ENCODE measurements around the gene MX2. TPM values are rescaled to one million over a fixed set of nuclear protein-coding genes. Genes with fewer than 3 reads are reported as not detected.

The MX2 gene
- total and polyA plus RNA-seq, 4 donors, result 0.69 to 4.7 (median 2.2) TPM

DNA sequence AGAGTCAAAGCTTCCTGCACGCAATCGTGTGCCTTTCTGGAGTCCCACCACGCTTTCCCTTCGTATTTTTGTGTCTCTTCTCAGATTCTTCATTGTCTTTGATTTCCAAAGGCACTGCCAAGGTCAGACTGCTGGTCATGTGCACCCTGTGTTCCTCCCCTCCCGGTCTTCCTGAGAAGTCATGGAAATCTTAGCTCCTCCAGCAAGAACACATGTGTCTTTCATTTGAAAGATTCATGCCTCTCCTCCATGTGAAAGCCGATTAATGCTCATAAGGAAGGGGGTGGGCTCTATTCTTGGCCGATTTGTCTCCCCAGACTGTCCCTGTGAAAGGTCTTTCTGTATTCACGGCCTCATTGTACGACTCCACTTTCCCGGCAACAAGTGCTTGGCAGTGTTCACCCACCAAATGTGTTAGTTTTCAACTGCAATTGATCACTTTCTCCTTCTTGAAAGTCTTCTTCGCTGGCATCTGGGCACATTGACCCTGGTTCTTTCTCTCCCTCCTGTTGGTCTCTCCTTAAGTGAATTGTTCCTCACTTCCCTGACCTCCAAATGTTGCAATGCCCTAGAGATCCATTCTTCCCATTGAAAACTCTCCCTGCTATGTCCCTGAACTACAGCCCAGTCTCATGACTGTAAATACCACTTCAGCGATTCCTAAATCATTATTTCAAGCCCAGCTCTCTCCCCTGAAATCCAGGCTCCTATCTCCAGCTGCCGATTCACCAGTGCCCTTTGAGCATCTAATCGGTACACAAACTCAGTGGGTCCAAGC, 25.4 kb downstream of the MX2 start:
- Histone ChIP-seq H3K9ac (ENCODE audit: low read depth in 1 of 2, low read length in 2 of 2) (no peak overlapping the region), H3K27ac (ENCODE audit: low read depth in 1 of 2, low read length in 2 of 2) (no peak overlapping the region), H3K9me3 (ENCODE audit: control insufficient read depth in 4 of 4, low read length in 3 of 4) (no peaks in the 10 kb centered on the region), H3K36me3 (ENCODE audit: control insufficient read depth in 4 of 4, insufficient read depth in 3 of 4, low read depth in 1 of 4, low read length in 3 of 4) (peaks cover 0 to 4% (median 0%) of the 10 kb centered on the region in 4 donors), H3K4me3 (ENCODE audit: low read depth in 1 of 3, low read length in 3 of 3) (no peak overlapping the region), H3K4me1 (ENCODE audit: control insufficient read depth in 4 of 4, insufficient read depth in 4 of 4, low read length in 3 of 4) (no peaks in the 10 kb centered on the region), H3K27me3 (ENCODE audit: control insufficient read depth in 4 of 4, insufficient read depth in 4 of 4, low read length in 3 of 4) (peaks cover 0 to 3% (median 0%) of the 10 kb centered on the region in 4 donors)
- TF ChIP-seq HNF4A (conservative IDR thresholded peaks at IDR 0.05) (no peak), EGR1 (IDR thresholded peaks at IDR 0.05; ENCODE audit: low read depth in 2 of 2) (no peak), SP1 (IDR thresholded peaks at IDR 0.05) (no peak), FOXA1 (IDR thresholded peaks at IDR 0.05) (no peak), GABPA (IDR thresholded peaks at IDR 0.05 in 1 of 2, conservative IDR thresholded peaks at IDR 0.05 in 1 of 2) (no peak), RAD21 (IDR thresholded peaks at IDR 0.05) (no peak), HNF4G (IDR thresholded peaks at IDR 0.05) (no peak), YY1 (IDR thresholded peaks at IDR 0.05) (no peak), REST (IDR thresholded peaks at IDR 0.05) (no peak), FOXA2 (IDR thresholded peaks at IDR 0.05) (no peak), CTCF (IDR thresholded peaks at IDR 0.05; ENCODE audit: low read depth, low read length, missing input control) (no peak), NR2F2 (IDR thresholded peaks at IDR 0.05) (no peak), JUND (IDR thresholded peaks at IDR 0.05) (no peak), TAF1 (conservative IDR thresholded peaks at IDR 0.05) (no peak), RXRA (IDR thresholded peaks at IDR 0.05) (no peak)
- TF ChIP-seq, protein P1, sequence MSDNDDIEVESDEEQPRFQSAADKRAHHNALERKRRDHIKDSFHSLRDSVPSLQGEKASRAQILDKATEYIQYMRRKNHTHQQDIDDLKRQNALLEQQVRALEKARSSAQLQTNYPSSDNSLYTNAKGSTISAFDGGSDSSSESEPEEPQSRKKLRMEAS (IDR thresholded peaks at IDR 0.05), result no peak
- TF ChIP-seq, protein P2, sequence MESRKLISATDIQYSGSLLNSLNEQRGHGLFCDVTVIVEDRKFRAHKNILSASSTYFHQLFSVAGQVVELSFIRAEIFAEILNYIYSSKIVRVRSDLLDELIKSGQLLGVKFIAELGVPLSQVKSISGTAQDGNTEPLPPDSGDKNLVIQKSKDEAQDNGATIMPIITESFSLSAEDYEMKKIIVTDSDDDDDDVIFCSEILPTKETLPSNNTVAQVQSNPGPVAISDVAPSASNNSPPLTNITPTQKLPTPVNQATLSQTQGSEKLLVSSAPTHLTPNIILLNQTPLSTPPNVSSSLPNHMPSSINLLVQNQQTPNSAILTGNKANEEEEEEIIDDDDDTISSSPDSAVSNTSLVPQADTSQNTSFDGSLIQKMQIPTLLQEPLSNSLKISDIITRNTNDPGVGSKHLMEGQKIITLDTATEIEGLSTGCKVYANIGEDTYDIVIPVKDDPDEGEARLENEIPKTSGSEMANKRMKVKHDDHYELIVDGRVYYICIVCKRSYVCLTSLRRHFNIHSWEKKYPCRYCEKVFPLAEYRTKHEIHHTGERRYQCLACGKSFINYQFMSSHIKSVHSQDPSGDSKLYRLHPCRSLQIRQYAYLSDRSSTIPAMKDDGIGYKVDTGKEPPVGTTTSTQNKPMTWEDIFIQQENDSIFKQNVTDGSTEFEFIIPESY (IDR thresholded peaks at IDR 0.05), result no peak
- TF ChIP-seq, protein P3, sequence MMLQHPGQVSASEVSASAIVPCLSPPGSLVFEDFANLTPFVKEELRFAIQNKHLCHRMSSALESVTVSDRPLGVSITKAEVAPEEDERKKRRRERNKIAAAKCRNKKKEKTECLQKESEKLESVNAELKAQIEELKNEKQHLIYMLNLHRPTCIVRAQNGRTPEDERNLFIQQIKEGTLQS (IDR thresholded peaks at IDR 0.05), result no peak
- WGBS, result 91% methylated on average over 14 of the region's 14 CpGs
- no peak for DNase-seq (ENCODE audit: low spot score)
